ENCODE data around the gene RFXAP. TPM values are rescaled to one million over a fixed set of nuclear protein-coding genes. Genes with fewer than 3 reads are reported as not detected.
"Not testable (repeated sequence)": the region's sequence is repeated elsewhere in the genome, so short reads cannot be mapped to it uniquely, and the experiment has no call there.

Gene RFXAP
- total RNA-seq (10 to 100 TPM in 1 of 2 donors, 1 to 10 TPM in 1; 4.7 to 12.5 TPM), polyA plus RNA-seq (ENCODE audit: insufficient read length in 2 of 2) (10 to 100 TPM; 15.0 to 19.7 TPM)
- long read RNA-seq, donor 1, transcript RFXAP-201 (3 exons, 2,304 nt): major isoform, 6 of 13 reads
- long read RNA-seq, donor 1, partial matches to known transcripts: 7 of 13 reads
- long read RNA-seq, donor 1, other reads (novel, unspliced or antisense): 0 of 13 reads
- long read RNA-seq, donor 2, partial matches to known transcripts: 0 of 1 reads
- long read RNA-seq, donor 2, other reads (novel, unspliced or antisense): 0 of 1 reads
- long read RNA-seq, donor 3, partial matches to known transcripts: 7 of 10 reads
- long read RNA-seq, donor 3, other reads (novel, unspliced or antisense): 0 of 10 reads
- long read RNA-seq, donor 4, transcript RFXAP-201 (3 exons, 2,304 nt): major isoform, 6 of 211 reads
- long read RNA-seq, donor 4, partial matches to known transcripts: 138 of 211 reads
- long read RNA-seq, donor 4, other reads (novel, unspliced or antisense): 67 of 211 reads

DNA sequence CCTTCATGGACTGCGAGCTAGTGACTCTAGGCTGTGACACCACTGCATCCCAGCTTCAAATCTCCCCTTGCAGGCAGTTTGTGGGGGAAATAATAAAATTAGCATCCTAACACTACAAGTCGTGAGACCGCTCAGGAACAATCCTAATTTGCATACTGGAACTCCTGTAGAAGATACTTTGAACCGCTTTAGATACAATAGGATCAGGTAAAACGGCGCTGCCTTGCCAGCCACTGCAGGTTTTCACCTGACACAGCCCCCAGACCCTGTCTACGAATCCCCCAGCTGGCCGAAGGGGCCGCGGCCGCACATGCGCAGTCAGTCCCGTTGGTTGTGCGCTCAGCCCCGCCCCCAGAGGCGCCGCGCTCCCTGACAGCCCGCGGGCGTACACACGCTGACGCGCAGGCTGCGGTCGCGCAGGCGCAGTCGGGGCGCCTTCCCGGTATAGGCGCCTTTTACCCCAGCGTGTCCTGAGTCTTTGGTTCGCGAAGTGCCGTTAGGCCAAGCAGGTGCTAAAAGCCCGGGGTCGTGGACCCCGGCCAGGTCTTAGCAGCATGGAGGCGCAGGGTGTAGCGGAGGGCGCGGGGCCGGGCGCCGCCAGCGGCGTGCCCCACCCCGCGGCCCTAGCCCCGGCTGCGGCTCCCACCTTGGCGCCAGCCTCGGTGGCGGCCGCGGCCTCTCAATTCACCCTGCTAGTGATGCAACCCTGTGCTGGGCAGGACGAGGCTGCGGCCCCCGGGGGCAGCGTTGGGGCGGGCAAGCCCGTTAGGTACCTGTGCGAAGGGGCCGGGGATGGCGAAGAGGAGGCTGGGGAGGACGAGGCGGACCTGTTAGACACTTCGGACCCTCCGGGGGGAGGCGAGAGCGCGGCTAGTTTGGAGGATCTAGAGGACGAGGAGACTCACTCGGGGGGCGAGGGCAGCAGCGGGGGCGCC is at the start of gene RFXAP:
Gene RFXAP (plus strand): TSS at position 419 of the 935 bp plus-strand sequence. CDS start 136 bp downstream, at position 555.
- H3K4me1 ChIP-seq (ENCODE audit: control insufficient read depth, insufficient read depth, low read length): peaks cover 9% of the 10 kb centered on the region
- peak within 1 kb of the TSS; percentile 58 for H3K27ac ChIP-seq (ENCODE audit: low read depth, low read length)
- peak within 1 kb of the TSS; percentile 84 for H3K4me3 ChIP-seq (ENCODE audit: low read depth, low read length)
- no peaks in the 10 kb centered on the region for H3K9me3 ChIP-seq (ENCODE audit: control insufficient read depth, insufficient read depth, low read length)
- no peaks in the 10 kb centered on the region for H3K36me3 ChIP-seq (ENCODE audit: control insufficient read depth, insufficient read depth, low read length)
- no peaks in the 10 kb centered on the region for H3K27me3 ChIP-seq (ENCODE audit: control insufficient read depth, insufficient read depth, low read length)
- WGBS (ENCODE audit: insufficient coverage): under 1% methylated on average over 77 of the region's 78 CpGs
- peak; percentile 77 to 98 (median 86) for DNase-seq (ENCODE audit: low read depth in 4 of 6, low spot score in 6 of 6)

GRCh38 chr13:36769545-36769944 is 49.5 kb upstream of the RFXAP start:
- Histone ChIP-seq H3K4me3 (ENCODE audit: low read depth, low read length) (no peak overlapping the region), H3K27ac (ENCODE audit: low read depth, low read length) (no peak overlapping the region), H3K4me1 (ENCODE audit: control insufficient read depth, insufficient read depth, low read length) (no peaks in the 10 kb centered on the region), H3K36me3 (ENCODE audit: control insufficient read depth, insufficient read depth, low read length) (no peaks in the 10 kb centered on the region), H3K9me3 (ENCODE audit: control insufficient read depth, insufficient read depth, low read length) (no peaks in the 10 kb centered on the region), H3K27me3 (ENCODE audit: control insufficient read depth, insufficient read depth, low read length) (no peaks in the 10 kb centered on the region)
- DNase-seq (ENCODE audit: low read depth in 4 of 6, low spot score in 6 of 6): no peak
- WGBS (ENCODE audit: insufficient coverage): 100% methylated on average over 2 of the region's 4 CpGs

DNA sequence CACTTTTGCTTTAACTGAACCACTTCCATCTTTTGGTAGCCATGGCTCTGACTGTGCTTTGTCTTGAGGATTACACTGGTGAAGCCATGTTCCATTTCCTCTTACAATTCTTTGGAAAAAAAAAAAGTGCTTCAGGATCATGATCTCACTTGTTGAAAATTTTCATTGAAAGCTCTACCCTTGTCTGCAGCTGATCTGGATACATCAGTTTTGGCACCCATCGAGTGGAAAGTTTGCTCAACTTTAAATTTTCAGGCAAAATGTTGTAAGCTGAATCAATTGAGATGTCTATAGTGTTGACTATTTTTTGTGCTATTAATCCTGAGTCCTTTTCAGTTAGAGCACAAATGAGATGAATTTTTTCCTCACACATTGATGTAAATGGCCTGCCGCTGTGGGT is 48.3 kb upstream of the RFXAP start:
- Histone ChIP-seq H3K36me3 (ENCODE audit: control insufficient read depth, insufficient read depth, low read length) (no peaks in the 10 kb centered on the region), H3K27ac (ENCODE audit: low read depth, low read length) (no peak overlapping the region), H3K4me3 (ENCODE audit: low read depth, low read length) (no peak overlapping the region), H3K4me1 (ENCODE audit: control insufficient read depth, insufficient read depth, low read length) (no peaks in the 10 kb centered on the region), H3K9me3 (ENCODE audit: control insufficient read depth, insufficient read depth, low read length) (no peaks in the 10 kb centered on the region), H3K27me3 (ENCODE audit: control insufficient read depth, insufficient read depth, low read length) (no peaks in the 10 kb centered on the region)
- WGBS (ENCODE audit: insufficient coverage): no CpG with 5 or more reads among the region's 2 CpGs
- DNase-seq (ENCODE audit: low read depth in 4 of 6, low spot score in 6 of 6): no peak

DNA sequence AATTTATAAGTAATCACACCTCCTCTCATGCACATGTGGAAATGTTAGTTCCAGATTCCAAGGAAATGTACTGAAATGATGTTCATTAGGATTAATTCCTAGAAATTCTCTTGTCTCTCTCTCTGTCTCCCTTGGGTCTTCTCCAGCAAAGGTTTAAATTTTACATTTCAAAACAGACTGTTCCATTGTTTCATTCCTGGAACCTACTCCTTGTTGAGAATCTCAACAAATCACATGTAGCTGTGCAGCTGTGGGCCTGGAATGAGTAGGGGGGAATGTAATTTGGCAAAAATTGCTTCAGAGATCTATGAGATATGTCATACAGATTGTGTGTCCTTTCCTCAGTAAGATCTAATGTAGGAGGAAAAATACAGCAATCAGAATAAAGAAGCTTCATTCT is 46.2 kb upstream of the RFXAP start:
- H3K4me1 ChIP-seq (ENCODE audit: control insufficient read depth, insufficient read depth, low read length): no peaks in the 10 kb centered on the region
- no peaks in the 10 kb centered on the region for H3K9me3 ChIP-seq (ENCODE audit: control insufficient read depth, insufficient read depth, low read length)
- no peaks in the 10 kb centered on the region for H3K27me3 ChIP-seq (ENCODE audit: control insufficient read depth, insufficient read depth, low read length)
- no peak overlapping the region for H3K27ac ChIP-seq (ENCODE audit: low read depth, low read length)
- peak in 2 of 6 donors; percentile 3 to 12 for DNase-seq (ENCODE audit: low read depth in 4 of 6, low spot score in 6 of 6)
- H3K4me3 ChIP-seq (ENCODE audit: low read depth, low read length): no peak overlapping the region
- no peaks in the 10 kb centered on the region for H3K36me3 ChIP-seq (ENCODE audit: control insufficient read depth, insufficient read depth, low read length)

- Histone ChIP-seq H3K4me3 (ENCODE audit: low read depth, low read length) (no peak overlapping the region), H3K9me3 (ENCODE audit: control insufficient read depth, insufficient read depth, low read length) (no peaks in the 10 kb centered on the region), H3K27ac (ENCODE audit: low read depth, low read length) (peak overlapping the region; percentile 3), H3K4me1 (ENCODE audit: control insufficient read depth, insufficient read depth, low read length) (no peaks in the 10 kb centered on the region), H3K27me3 (ENCODE audit: control insufficient read depth, insufficient read depth, low read length) (no peaks in the 10 kb centered on the region), H3K36me3 (ENCODE audit: control insufficient read depth, insufficient read depth, low read length) (no peaks in the 10 kb centered on the region)
- DNase-seq (ENCODE audit: low read depth in 4 of 6, low spot score in 6 of 6): peak in 1 of 6 donors; percentile 22
- WGBS (ENCODE audit: insufficient coverage): 40% methylated on average over 2 of the region's 5 CpGs
These were observed 44.1 kb upstream of the RFXAP start for GRCh38 chr13:36774931-36775330.

GRCh38 chr13:36776175-36776574 is 42.8 kb upstream of the RFXAP start:
- no peaks in the 10 kb centered on the region for H3K27me3 ChIP-seq (ENCODE audit: control insufficient read depth, insufficient read depth, low read length)
- no peaks in the 10 kb centered on the region for H3K4me1 ChIP-seq (ENCODE audit: control insufficient read depth, insufficient read depth, low read length)
- no peak overlapping the region for H3K4me3 ChIP-seq (ENCODE audit: low read depth, low read length)
- no peaks in the 10 kb centered on the region for H3K9me3 ChIP-seq (ENCODE audit: control insufficient read depth, insufficient read depth, low read length)
- no peak for DNase-seq (ENCODE audit: low read depth in 4 of 6, low spot score in 6 of 6)
- H3K27ac ChIP-seq (ENCODE audit: low read depth, low read length): no peak overlapping the region
- H3K36me3 ChIP-seq (ENCODE audit: control insufficient read depth, insufficient read depth, low read length): no peaks in the 10 kb centered on the region

DNA sequence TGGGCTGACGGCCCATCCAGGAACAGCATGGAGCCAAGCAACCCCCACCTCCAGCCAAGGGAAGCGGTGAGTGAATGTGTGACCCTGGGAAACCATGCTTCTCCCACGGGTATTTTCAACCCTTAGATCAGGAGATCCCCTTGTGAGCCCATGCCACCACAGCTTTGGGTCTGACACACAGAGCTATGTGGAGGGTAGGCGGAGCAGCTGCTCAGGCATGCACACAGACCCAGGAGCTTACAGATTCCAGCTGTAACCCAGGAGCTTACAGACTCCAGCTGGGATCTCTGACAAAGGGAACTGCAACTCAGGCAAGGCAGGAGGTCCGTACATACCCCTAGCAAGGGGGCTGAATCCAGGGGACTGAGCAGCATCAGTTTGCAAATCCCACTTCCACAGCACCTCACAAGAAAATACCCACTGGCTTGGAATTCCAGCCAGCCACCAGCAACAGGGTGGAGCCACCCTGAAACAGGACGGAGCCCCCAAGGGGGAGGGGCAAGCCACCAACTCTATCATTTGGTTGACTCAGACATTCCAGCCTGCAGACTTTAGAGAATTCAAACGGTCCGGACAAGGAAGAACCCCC is 40.8 kb upstream of the RFXAP start:
- 23% methylated on average over 4 of the region's 8 CpGs for WGBS (ENCODE audit: insufficient coverage)

DNA sequence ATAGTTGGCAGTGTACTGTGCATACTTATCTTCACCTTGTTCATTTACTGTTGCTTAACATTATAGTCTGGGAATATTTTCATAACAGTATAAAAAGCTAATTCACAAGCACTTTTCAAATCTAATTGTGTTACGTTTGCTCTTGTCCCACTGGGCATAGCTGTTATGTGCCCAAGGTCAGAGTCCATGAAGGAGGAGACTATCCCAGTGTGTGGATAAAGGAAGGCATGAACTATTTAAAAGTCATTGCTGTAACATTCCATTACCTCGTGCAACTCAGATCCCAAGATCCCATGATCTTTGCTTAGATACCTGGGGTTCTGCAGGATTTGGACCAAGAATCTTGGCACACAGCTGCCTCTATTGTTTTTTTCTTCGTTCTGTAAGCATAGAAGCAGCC is 35.1 kb upstream of the RFXAP start:
- WGBS (ENCODE audit: insufficient coverage): no CpG with 5 or more reads among the region's 3 CpGs
- no peaks in the 10 kb centered on the region for H3K4me1 ChIP-seq (ENCODE audit: control insufficient read depth, insufficient read depth, low read length)
- H3K4me3 ChIP-seq (ENCODE audit: low read depth, low read length): no peak overlapping the region
- H3K36me3 ChIP-seq (ENCODE audit: control insufficient read depth, insufficient read depth, low read length): no peaks in the 10 kb centered on the region
- no peaks in the 10 kb centered on the region for H3K9me3 ChIP-seq (ENCODE audit: control insufficient read depth, insufficient read depth, low read length)
- H3K27ac ChIP-seq (ENCODE audit: low read depth, low read length): no peak overlapping the region
- no peak for DNase-seq (ENCODE audit: low read depth in 4 of 6, low spot score in 6 of 6)
- no peaks in the 10 kb centered on the region for H3K27me3 ChIP-seq (ENCODE audit: control insufficient read depth, insufficient read depth, low read length)

More for the DNA sequence above, 40.8 kb upstream of the RFXAP start:
- no peaks in the 10 kb centered on the region for H3K9me3 ChIP-seq (ENCODE audit: control insufficient read depth, insufficient read depth, low read length)
- no peak overlapping the region for H3K4me3 ChIP-seq (ENCODE audit: low read depth, low read length)
- no peaks in the 10 kb centered on the region for H3K36me3 ChIP-seq (ENCODE audit: control insufficient read depth, insufficient read depth, low read length)
- H3K27ac ChIP-seq (ENCODE audit: low read depth, low read length): no peak overlapping the region
- H3K4me1 ChIP-seq (ENCODE audit: control insufficient read depth, insufficient read depth, low read length): no peaks in the 10 kb centered on the region
- peak in 2 of 6 donors; percentile 34 to 38 for DNase-seq (ENCODE audit: low read depth in 4 of 6, low spot score in 6 of 6)
- no peaks in the 10 kb centered on the region for H3K27me3 ChIP-seq (ENCODE audit: control insufficient read depth, insufficient read depth, low read length)

- not testable (repeated sequence) for H3K9me3 ChIP-seq (ENCODE audit: control insufficient read depth, insufficient read depth, low read length); H3K4me3 ChIP-seq (ENCODE audit: low read depth, low read length); H3K36me3 ChIP-seq (ENCODE audit: control insufficient read depth, insufficient read depth, low read length); H3K4me1 ChIP-seq (ENCODE audit: control insufficient read depth, insufficient read depth, low read length); DNase-seq (ENCODE audit: low read depth in 4 of 6, low spot score in 6 of 6); H3K27me3 ChIP-seq (ENCODE audit: control insufficient read depth, insufficient read depth, low read length); H3K27ac ChIP-seq (ENCODE audit: low read depth, low read length)
- WGBS (ENCODE audit: insufficient coverage): 100% methylated on average over 2 of the region's 4 CpGs
These were observed 32.8 kb upstream of the RFXAP start for GRCh38 chr13:36786175-36786574.

All from spinal cord (tissue), 10 donors.